ENCODE measurements around the gene METTL16. TPM values are rescaled to one million over a fixed set of nuclear protein-coding genes. Genes with fewer than 3 reads are reported as not detected.
A peak's percentile ranks its signal among the peaks of the same experiment; 100 is the strongest.

Gene METTL16
- total RNA-seq, 4 donors from 2014 or later, result 16.1 to 141 (median 19.8) TPM

DNA sequence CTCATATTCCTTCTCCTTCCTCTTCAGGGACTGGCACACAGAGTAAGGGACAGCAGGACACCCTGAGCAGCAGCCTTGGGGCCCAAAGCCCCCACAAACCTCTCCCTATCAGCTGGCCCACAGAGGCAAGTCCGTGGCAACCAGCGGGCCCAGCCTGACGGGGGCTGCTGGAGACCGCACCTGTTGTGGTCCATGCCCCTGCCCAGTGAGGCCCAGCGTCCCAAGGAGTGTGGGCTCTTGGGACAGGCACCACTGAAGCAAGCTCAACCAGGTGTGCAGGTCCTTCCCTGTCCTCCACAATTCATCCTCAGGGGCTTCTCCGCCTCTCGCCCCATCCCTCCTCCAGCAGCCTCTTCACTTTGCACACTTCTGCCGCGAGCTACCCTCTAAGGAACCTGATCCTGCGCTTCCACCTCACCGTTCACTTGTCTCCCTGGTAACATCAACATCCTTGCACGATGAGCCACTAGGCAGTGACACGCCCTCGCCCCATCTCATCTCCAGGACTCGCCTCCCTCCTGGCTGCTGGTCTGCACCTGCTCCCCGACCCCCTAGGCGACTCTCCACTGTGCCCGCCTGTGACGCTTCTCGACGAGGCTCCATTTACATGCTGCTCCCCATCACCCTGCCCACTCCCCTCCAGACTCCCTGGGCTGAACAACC lies 123.5 kb downstream of the METTL16 start:
- no peak overlapping the region for H3K27ac ChIP-seq
- H3K4me1 ChIP-seq, result peaks cover 19 to 33% (median 24%) of the 10 kb centered on the region in 4 donors
- intact Hi-C loops (cut with DNase I; ENCODE audit: low total_unique reads) (no loop called here), in situ Hi-C loops (cut with MboI; ENCODE audit: low pct_ligation_motif_present in 1 of 4, low pct_unique_long_range_greater_than_20kb in 1 of 4, low sequenced_read_pairs in 3 of 4) (no loop called here)
- H3K4me3 ChIP-seq, result no peak overlapping the region
- no peak for DNase-seq
- H3K9me3 ChIP-seq, result no peaks in the 10 kb centered on the region
- H3K36me3 ChIP-seq, result no peaks in the 10 kb centered on the region
- TF ChIP-seq EP300 (IDR thresholded peaks at IDR 0.05; ENCODE audit: low read depth), result no peak
- TF ChIP-seq POLR2AphosphoS5 (IDR thresholded peaks at IDR 0.05), result no peak
- TF ChIP-seq POLR2A (IDR thresholded peaks at IDR 0.05), result no peak
- TF ChIP-seq, protein P1, sequence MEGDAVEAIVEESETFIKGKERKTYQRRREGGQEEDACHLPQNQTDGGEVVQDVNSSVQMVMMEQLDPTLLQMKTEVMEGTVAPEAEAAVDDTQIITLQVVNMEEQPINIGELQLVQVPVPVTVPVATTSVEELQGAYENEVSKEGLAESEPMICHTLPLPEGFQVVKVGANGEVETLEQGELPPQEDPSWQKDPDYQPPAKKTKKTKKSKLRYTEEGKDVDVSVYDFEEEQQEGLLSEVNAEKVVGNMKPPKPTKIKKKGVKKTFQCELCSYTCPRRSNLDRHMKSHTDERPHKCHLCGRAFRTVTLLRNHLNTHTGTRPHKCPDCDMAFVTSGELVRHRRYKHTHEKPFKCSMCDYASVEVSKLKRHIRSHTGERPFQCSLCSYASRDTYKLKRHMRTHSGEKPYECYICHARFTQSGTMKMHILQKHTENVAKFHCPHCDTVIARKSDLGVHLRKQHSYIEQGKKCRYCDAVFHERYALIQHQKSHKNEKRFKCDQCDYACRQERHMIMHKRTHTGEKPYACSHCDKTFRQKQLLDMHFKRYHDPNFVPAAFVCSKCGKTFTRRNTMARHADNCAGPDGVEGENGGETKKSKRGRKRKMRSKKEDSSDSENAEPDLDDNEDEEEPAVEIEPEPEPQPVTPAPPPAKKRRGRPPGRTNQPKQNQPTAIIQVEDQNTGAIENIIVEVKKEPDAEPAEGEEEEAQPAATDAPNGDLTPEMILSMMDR (IDR thresholded peaks at IDR 0.05), result no peak
- WGBS, 2 donors (ENCODE audit: low coverage in 1 of 2), result 93% methylated on average over 21 of the region's 21 CpGs; no CpG with 5 or more reads in 1 of the 2 donors
- H3K27me3 ChIP-seq, result no peaks in the 10 kb centered on the region

DNA sequence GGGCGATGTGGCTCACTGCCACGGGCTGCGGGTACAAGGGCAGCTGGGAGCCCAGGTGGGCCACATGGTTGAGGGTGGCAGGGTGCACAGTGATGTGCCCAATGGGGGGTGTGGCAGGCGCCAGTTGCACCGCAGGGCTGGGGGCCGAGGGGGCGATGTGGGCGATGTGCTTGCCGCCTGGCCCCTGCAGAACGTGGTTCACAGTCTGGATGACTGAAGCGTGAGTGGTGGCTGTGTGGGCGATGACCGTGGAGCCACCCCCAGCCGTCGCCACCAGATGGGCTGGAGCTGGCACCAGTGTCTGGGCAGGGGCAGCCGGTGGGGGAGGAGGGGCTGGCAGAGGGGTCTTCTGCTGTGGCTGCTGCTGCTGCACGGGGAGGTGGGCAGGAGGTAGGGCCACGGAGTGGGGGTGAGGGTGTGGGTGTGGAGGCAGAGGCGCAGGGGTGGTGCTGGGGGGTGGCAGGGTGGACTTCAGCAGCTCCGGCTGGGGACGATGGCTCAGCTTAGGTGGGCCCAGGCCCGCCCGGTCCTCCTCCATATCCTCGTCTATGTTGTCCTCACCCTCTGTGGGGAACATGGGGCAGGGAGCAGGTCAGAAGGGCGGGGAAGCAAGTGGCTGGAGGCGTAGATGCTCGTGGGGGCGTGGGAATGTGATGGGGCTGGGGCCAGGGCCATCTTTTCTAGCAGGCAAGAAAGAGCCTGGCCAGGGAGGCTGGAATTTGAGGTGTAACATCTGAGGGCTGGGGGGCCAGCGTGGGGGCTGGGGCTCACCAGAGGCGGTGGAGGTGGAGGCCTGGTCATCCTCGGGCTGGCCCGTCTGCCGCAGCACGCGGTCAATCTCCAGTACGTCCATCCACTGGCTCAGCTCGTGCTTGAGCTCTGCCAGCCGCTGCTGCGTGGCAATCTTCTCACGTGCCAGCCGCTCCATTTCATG lies 124.3 kb downstream of the METTL16 start:
- H3K9me3 ChIP-seq, result no peaks in the 10 kb centered on the region
- H3K4me3 ChIP-seq, result no peak overlapping the region
- H3K27ac ChIP-seq, result no peak overlapping the region
- TF ChIP-seq EP300 (IDR thresholded peaks at IDR 0.05; ENCODE audit: low read depth) (no peak), POLR2A (IDR thresholded peaks at IDR 0.05) (no peak), POLR2AphosphoS5 (IDR thresholded peaks at IDR 0.05) (no peak)
- TF ChIP-seq, protein P1 (IDR thresholded peaks at IDR 0.05), result no peak
- peaks cover 19 to 40% (median 29%) of the 10 kb centered on the region in 4 donors for H3K4me1 ChIP-seq
- H3K27me3 ChIP-seq, result no peaks in the 10 kb centered on the region
- DNase-seq, result no peak
- in situ Hi-C loops (cut with MboI; ENCODE audit: low pct_ligation_motif_present in 1 of 4, low pct_unique_long_range_greater_than_20kb in 1 of 4, low sequenced_read_pairs in 3 of 4) (no loop called here), intact Hi-C loops (cut with DNase I; ENCODE audit: low total_unique reads) (no loop called here)
- H3K36me3 ChIP-seq, result no peaks in the 10 kb centered on the region
- WGBS, 2 donors (ENCODE audit: low coverage in 1 of 2), result 80 to 90% methylated on average over 4 to 41 of the region's 41 CpGs

DNA sequence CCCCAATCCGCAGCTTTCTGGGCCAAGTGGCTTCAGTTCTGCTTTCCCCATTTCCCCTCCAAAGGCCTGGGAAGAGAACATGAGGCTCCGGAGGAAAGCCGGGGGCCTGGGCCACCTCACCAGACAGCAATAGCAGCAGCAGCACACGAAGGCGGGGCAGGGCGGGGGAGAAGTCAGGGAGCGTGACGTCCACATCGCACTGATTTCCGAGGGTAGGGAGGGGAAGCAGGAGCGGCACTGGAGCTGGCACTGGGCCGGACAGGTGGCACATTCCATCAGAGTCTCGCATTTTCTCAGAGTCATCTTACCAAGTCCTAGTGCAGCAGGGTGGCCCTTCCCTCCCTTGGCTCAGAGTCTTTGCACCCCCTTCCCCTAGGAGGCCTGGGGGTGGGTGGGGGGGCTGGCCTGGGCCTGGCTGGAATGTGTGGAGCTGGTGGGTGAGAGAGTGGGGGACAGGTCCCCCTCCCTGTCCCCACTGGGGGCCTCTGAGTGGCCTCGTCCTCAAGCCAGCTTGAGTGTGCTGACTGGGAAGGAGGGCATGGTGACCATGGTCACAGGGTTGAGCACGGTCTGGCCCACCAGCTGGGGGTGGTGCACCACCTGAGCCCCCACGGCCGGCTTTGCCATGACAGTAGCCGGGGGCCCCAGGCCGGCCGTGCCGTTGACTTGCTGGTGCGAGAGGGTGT lies 125.1 kb downstream of the METTL16 start:
- peaks cover 12 to 34% (median 22%) of the 10 kb centered on the region in 4 donors for H3K4me1 ChIP-seq
- no peaks in the 10 kb centered on the region for H3K9me3 ChIP-seq
- intact Hi-C loops (cut with DNase I; ENCODE audit: low total_unique reads), result no loop called here
- TF ChIP-seq, protein P1 (IDR thresholded peaks at IDR 0.05), result no peak
- TF ChIP-seq POLR2A (IDR thresholded peaks at IDR 0.05) (no peak), POLR2AphosphoS5 (IDR thresholded peaks at IDR 0.05) (no peak), EP300 (IDR thresholded peaks at IDR 0.05; ENCODE audit: low read depth) (no peak)
- no peaks in the 10 kb centered on the region for H3K36me3 ChIP-seq
- H3K27ac ChIP-seq, result peak overlapping the region in 3 of 4 donors; percentile 2 to 16 (median 13)
- no peak overlapping the region for H3K4me3 ChIP-seq
- in situ Hi-C loops (cut with MboI; ENCODE audit: low pct_ligation_motif_present in 1 of 4, low pct_unique_long_range_greater_than_20kb in 1 of 4, low sequenced_read_pairs in 3 of 4), result no loop called here
- peak; percentile 82 for DNase-seq
- no peaks in the 10 kb centered on the region for H3K27me3 ChIP-seq
- 65% methylated on average over 16 of the region's 22 CpGs; no CpG with 5 or more reads in 1 of the 2 donors for WGBS, 2 donors (ENCODE audit: low coverage in 1 of 2)
